Glomerular visceral epithelial cell (primary cell): Measurements from ENCODE around the gene IPO13.

ENCODE experiments used
- DNase-seq: peaks from one replicate; pipeline ENCODE4 v3.0.0-alpha.2; 2016; ENCODE audit errors: extremely low spot score

IPO13 gene

GRCh38 chr1:43974443-43975248, 27.9 kb downstream of the IPO13 start, which contains the start of gene ATP6V0B:
Gene ATP6V0B, plus strand, starts transcription at chr1:43974960. Its CDS starts 81 bp downstream, at chr1:43975041.
- DNase-seq: peak; percentile 93

- no peak for DNase-seq
Measured at GRCh38 chr1:43975249-43975961, 28.7 kb downstream of the IPO13 start.

- no peak for DNase-seq
Measured at GRCh38 chr1:43976045-43976444, 29.3 kb downstream of the IPO13 start.

- DNase-seq: no peak
Measured at GRCh38 chr1:43976890-43977289, 30.1 kb downstream of the IPO13 start.

- no peak for DNase-seq
Measured at GRCh38 chr1:43977376-43978263, 30.9 kb downstream of the IPO13 start.

- no peak for DNase-seq
Measured at GRCh38 chr1:43978264-43978550, 31.5 kb downstream of the IPO13 start.

GRCh38 chr1:43978551-43979260, 32.0 kb downstream of the IPO13 start, which contains the start of gene B4GALT2:
Gene B4GALT2, plus strand, starts transcription at chr1:43979210. Its CDS starts 1,951 bp downstream, at chr1:43981161.
- DNase-seq: peak; percentile 60

GRCh38 chr1:43979261-43979527, 32.4 kb downstream of the IPO13 start:
- DNase-seq: no peak

GRCh38 chr1:43979528-43980254, 32.9 kb downstream of the IPO13 start:
- DNase-seq: peak; percentile 55

- DNase-seq: no peak
Measured at GRCh38 chr1:43980255-43981134, 33.7 kb downstream of the IPO13 start.

- DNase-seq: no peak
Measured at GRCh38 chr1:43981135-43981491, 34.4 kb downstream of the IPO13 start.

GRCh38 chr1:43981636-43982035, 34.9 kb downstream of the IPO13 start:
- DNase-seq: no peak

- DNase-seq: no peak
Measured at GRCh38 chr1:43982241-43982640, 35.5 kb downstream of the IPO13 start.

GRCh38 chr1:43982808-43983207, 36.1 kb downstream of the IPO13 start:
- no peak for DNase-seq

GRCh38 chr1:43983253-43983899, 36.6 kb downstream of the IPO13 start:
- DNase-seq: no peak

- no peak for DNase-seq
Measured at GRCh38 chr1:43984855-43985254, 38.1 kb downstream of the IPO13 start.

GRCh38 chr1:43985984-43986595, 39.3 kb downstream of the IPO13 start:
- DNase-seq: no peak

- no peak for DNase-seq
Measured at GRCh38 chr1:43986712-43987111, 40.0 kb downstream of the IPO13 start.
